ENCODE results near the gene CD300LG.

The CD300LG gene

DNA sequence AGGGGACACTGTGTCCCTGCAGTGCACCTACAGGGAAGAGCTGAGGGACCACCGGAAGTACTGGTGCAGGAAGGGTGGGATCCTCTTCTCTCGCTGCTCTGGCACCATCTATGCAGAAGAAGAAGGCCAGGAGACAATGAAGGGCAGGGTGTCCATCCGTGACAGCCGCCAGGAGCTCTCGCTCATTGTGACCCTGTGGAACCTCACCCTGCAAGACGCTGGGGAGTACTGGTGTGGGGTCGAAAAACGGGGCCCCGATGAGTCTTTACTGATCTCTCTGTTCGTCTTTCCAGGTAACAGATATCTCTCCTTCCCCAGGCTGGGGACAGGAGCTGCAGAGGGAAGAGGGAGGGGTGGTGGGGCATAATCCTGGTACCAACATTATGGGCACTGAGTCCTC, 1.6 kb downstream of the CD300LG start:
- TF ChIP-seq, protein P1, sequence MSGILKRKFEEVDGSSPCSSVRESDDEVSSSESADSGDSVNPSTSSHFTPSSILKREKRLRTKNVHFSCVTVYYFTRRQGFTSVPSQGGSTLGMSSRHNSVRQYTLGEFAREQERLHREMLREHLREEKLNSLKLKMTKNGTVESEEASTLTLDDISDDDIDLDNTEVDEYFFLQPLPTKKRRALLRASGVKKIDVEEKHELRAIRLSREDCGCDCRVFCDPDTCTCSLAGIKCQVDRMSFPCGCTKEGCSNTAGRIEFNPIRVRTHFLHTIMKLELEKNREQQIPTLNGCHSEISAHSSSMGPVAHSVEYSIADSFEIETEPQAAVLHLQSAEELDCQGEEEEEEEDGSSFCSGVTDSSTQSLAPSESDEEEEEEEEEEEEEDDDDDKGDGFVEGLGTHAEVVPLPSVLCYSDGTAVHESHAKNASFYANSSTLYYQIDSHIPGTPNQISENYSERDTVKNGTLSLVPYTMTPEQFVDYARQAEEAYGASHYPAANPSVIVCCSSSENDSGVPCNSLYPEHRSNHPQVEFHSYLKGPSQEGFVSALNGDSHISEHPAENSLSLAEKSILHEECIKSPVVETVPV (CRISPR knock-in tag; IDR thresholded peaks at IDR 0.05), result no peak
- TF ChIP-seq BACH2 (CRISPR knock-in tag; IDR thresholded peaks at IDR 0.05; ENCODE audit: borderline replicate concordance) (no peak), TOX (CRISPR knock-in tag; IDR thresholded peaks at IDR 0.05; ENCODE audit: borderline replicate concordance) (no peak), TCF4 (CRISPR knock-in tag; IDR thresholded peaks at IDR 0.05; ENCODE audit: borderline replicate concordance) (no peak), ZNF8 (CRISPR knock-in tag; IDR thresholded peaks at IDR 0.05) (no peak), ESRRG (CRISPR knock-in tag; IDR thresholded peaks at IDR 0.05) (no peak), ZFP3 (CRISPR knock-in tag; IDR thresholded peaks at IDR 0.05) (no peak), OSR1 (CRISPR knock-in tag; IDR thresholded peaks at IDR 0.05) (no peak)
- TF ChIP-seq, protein P2, sequence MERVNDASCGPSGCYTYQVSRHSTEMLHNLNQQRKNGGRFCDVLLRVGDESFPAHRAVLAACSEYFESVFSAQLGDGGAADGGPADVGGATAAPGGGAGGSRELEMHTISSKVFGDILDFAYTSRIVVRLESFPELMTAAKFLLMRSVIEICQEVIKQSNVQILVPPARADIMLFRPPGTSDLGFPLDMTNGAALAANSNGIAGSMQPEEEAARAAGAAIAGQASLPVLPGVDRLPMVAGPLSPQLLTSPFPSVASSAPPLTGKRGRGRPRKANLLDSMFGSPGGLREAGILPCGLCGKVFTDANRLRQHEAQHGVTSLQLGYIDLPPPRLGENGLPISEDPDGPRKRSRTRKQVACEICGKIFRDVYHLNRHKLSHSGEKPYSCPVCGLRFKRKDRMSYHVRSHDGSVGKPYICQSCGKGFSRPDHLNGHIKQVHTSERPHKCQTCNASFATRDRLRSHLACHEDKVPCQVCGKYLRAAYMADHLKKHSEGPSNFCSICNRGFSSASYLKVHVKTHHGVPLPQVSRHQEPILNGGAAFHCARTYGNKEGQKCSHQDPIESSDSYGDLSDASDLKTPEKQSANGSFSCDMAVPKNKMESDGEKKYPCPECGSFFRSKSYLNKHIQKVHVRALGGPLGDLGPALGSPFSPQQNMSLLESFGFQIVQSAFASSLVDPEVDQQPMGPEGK (CRISPR knock-in tag; IDR thresholded peaks at IDR 0.05; ENCODE audit: borderline replicate concordance), result no peak
- ATAC-seq, result no peak

DNA sequence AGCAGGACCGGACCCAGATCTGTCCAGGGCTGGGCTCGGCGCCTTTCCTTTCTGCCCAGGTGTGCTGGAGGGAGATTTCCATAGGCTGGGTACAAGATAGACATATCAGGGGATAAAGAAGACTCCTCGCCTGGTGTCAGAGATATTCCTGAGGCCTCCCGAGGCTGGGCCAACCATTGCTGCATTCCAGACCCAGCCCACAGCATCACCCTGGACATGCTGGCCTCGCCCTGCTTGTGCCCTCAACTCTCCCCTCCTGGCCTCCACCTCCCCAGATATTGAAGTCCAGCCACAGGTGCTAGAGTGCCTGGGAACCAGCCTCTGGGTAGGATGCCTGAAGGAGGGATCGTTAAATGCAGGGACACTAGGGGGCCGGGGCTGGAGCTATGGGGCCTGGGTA, 2.1 kb downstream of the CD300LG start:
- ATAC-seq, result no peak
- TF ChIP-seq ZFP3 (CRISPR knock-in tag; IDR thresholded peaks at IDR 0.05), result no peak
- no peak for TF ChIP-seq GLIS3 (CRISPR knock-in tag; IDR thresholded peaks at IDR 0.05)

DNA sequence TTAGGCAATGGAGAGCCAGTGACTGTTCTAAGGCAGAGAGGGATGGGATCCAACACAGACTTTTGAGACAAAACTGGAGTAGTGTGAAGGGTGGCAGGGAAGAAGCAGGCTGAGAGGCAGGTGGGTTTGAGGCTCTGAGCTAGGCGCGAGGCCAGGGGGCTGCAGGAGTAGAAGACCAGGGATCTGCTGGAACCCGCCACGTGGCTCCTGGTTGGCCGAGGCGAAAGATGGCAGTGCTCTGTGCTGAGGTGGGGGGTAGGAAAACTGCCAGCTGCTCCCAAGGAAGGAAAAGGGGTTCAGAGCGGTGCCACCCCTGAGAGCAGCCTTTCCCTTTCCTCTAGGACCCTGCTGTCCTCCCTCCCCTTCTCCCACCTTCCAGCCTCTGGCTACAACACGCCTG, 5.6 kb downstream of the CD300LG start:
- TF ChIP-seq, protein P3, sequence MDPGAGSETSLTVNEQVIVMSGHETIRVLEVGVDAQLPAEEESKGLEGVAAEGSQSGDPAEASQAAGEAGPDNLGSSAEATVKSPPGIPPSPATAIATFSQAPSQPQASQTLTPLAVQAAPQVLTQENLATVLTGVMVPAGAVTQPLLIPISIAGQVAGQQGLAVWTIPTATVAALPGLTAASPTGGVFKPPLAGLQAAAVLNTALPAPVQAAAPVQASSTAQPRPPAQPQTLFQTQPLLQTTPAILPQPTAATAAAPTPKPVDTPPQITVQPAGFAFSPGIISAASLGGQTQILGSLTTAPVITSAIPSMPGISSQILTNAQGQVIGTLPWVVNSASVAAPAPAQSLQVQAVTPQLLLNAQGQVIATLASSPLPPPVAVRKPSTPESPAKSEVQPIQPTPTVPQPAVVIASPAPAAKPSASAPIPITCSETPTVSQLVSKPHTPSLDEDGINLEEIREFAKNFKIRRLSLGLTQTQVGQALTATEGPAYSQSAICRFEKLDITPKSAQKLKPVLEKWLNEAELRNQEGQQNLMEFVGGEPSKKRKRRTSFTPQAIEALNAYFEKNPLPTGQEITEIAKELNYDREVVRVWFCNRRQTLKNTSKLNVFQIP (CRISPR knock-in tag; IDR thresholded peaks at IDR 0.05; ENCODE audit: borderline replicate concordance, low read depth), result no peak
- ATAC-seq, result no peak

DNA sequence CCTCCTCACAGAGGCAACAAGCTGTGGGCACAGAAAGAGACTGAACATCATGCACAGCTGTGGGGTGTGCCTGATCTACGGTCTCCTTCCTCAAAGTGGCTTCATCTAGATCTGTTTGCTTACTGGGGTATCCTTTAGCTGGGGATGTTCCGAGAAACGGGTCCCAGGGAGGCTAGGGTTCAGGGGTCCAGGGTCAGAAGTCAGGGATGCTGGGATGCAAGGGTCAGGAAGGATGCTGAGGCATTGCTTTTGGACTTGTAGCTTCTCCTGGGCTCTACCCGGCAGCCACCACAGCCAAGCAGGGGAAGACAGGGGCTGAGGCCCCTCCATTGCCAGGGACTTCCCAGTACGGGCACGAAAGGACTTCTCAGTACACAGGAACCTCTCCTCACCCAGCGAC, 6.6 kb downstream of the CD300LG start:
- ATAC-seq, result no peak
- TF ChIP-seq TCF4 (CRISPR knock-in tag; IDR thresholded peaks at IDR 0.05; ENCODE audit: borderline replicate concordance) (no peak), TOX (CRISPR knock-in tag; IDR thresholded peaks at IDR 0.05; ENCODE audit: borderline replicate concordance) (no peak), GLIS3 (CRISPR knock-in tag; IDR thresholded peaks at IDR 0.05) (no peak), OSR1 (CRISPR knock-in tag; IDR thresholded peaks at IDR 0.05) (no peak), BACH2 (CRISPR knock-in tag; IDR thresholded peaks at IDR 0.05; ENCODE audit: borderline replicate concordance) (no peak), ZFP30 (CRISPR knock-in tag; IDR thresholded peaks at IDR 0.05) (no peak), ZFP3 (CRISPR knock-in tag; IDR thresholded peaks at IDR 0.05) (no peak), ZC3H10 (CRISPR knock-in tag; IDR thresholded peaks at IDR 0.05) (no peak)
- TF ChIP-seq, protein P4, sequence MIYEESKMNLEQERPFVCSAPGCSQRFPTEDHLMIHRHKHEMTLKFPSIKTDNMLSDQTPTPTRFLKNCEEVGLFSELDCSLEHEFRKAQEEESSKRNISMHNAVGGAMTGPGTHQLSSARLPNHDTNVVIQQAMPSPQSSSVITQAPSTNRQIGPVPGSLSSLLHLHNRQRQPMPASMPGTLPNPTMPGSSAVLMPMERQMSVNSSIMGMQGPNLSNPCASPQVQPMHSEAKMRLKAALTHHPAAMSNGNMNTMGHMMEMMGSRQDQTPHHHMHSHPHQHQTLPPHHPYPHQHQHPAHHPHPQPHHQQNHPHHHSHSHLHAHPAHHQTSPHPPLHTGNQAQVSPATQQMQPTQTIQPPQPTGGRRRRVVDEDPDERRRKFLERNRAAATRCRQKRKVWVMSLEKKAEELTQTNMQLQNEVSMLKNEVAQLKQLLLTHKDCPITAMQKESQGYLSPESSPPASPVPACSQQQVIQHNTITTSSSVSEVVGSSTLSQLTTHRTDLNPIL (CRISPR knock-in tag; IDR thresholded peaks at IDR 0.05; ENCODE audit: low read depth), result no peak
- TF ChIP-seq, protein P1 (CRISPR knock-in tag; IDR thresholded peaks at IDR 0.05), result no peak
- TF ChIP-seq, protein P2 (CRISPR knock-in tag; IDR thresholded peaks at IDR 0.05; ENCODE audit: borderline replicate concordance), result no peak
- TF ChIP-seq, protein P5, sequence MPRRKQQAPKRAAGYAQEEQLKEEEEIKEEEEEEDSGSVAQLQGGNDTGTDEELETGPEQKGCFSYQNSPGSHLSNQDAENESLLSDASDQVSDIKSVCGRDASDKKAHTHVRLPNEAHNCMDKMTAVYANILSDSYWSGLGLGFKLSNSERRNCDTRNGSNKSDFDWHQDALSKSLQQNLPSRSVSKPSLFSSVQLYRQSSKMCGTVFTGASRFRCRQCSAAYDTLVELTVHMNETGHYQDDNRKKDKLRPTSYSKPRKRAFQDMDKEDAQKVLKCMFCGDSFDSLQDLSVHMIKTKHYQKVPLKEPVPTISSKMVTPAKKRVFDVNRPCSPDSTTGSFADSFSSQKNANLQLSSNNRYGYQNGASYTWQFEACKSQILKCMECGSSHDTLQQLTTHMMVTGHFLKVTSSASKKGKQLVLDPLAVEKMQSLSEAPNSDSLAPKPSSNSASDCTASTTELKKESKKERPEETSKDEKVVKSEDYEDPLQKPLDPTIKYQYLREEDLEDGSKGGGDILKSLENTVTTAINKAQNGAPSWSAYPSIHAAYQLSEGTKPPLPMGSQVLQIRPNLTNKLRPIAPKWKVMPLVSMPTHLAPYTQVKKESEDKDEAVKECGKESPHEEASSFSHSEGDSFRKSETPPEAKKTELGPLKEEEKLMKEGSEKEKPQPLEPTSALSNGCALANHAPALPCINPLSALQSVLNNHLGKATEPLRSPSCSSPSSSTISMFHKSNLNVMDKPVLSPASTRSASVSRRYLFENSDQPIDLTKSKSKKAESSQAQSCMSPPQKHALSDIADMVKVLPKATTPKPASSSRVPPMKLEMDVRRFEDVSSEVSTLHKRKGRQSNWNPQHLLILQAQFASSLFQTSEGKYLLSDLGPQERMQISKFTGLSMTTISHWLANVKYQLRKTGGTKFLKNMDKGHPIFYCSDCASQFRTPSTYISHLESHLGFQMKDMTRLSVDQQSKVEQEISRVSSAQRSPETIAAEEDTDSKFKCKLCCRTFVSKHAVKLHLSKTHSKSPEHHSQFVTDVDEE (CRISPR knock-in tag; IDR thresholded peaks at IDR 0.05), result no peak

Data from SK-N-SH treated with all-trans-retinoic acid at 6 μM for 48 hours (cell line).